Vagina (tissue), 2 donors: ENCODE measurements around the gene FGF19.

Experiments used
- POLR2A ChIP-seq, 2 donors: fragments of 450-650 bp; IDR thresholded peaks; one replicate each; pipeline ENCODE4 v1.6.1; 2017; ENCODE audit warnings: antibody characterized with exemption in 2 of 2, mild to moderate bottlenecking in 2 of 2, moderate library complexity in 2 of 2
- TF ChIP-seq, protein P1 (sequence below), 3 experiments: fragments of 450-650 bp in 2 of 3; fragments of 200-600 bp in 1 of 3; sonication (generic) in 1 of 3; IDR thresholded peaks; one replicate each; pipeline ENCODE4 v1.5.1; 2017 to 2019; ENCODE audit warnings: antibody characterized with exemption in 3 of 3, mild to moderate bottlenecking in 2 of 3, moderate library complexity in 2 of 3

GRCh38 chr11:69721106-69721505 lies 17.3 kb upstream of the FGF19 start:
- no peak for TF ChIP-seq POLR2A (IDR thresholded peaks at IDR 0.05)
- TF ChIP-seq, protein P1, sequence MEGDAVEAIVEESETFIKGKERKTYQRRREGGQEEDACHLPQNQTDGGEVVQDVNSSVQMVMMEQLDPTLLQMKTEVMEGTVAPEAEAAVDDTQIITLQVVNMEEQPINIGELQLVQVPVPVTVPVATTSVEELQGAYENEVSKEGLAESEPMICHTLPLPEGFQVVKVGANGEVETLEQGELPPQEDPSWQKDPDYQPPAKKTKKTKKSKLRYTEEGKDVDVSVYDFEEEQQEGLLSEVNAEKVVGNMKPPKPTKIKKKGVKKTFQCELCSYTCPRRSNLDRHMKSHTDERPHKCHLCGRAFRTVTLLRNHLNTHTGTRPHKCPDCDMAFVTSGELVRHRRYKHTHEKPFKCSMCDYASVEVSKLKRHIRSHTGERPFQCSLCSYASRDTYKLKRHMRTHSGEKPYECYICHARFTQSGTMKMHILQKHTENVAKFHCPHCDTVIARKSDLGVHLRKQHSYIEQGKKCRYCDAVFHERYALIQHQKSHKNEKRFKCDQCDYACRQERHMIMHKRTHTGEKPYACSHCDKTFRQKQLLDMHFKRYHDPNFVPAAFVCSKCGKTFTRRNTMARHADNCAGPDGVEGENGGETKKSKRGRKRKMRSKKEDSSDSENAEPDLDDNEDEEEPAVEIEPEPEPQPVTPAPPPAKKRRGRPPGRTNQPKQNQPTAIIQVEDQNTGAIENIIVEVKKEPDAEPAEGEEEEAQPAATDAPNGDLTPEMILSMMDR (IDR thresholded peaks at IDR 0.05), result no peak
